Endothelial cell of umbilical vein (primary cell): ENCODE measurements around the gene SMIM14. TPM values are rescaled to one million over a fixed set of nuclear protein-coding genes. Genes with fewer than 3 reads are reported as not detected.

Experiments used
- BruUV-seq: library from RNA; stranded (reverse); fragments of 400-500 nt; replicated peaks from 2 replicates; lab custom pipeline; 2021; lab: Mats Ljungman, UMichigan
- CTCF ChIA-PET: fragments of 300-600, 350-600 bp; sonication (Branson Sonifier 250); formaldehyde crosslinking; loops from one replicate; lab custom pipeline; 2021; ENCODE audit warnings: antibody characterized with exemption, inconsistent platforms; lab: Charles Lee
- POLR2A ChIA-PET: fragments of 300-600, 350-600 bp; sonication (Branson Sonifier 250); formaldehyde crosslinking; loops from one replicate; lab custom pipeline; 2021; ENCODE audit warnings: antibody characterized with exemption, inconsistent platforms; lab: Charles Lee
- DNase-seq: peaks from one replicate; pipeline ENCODE4 v3.0.0-alpha.2; 2011; ENCODE audit warnings: low read depth, low spot score
- FAIRE-seq: peaks from 2 replicates; lab custom pipeline; 2011; peaks lifted over from hg19 to GRCh38; lab: Jason Lieb, UNC
- H2AFZ ChIP-seq: 2 replicates; pipeline ENCODE4 v1.6.0; 2012; ENCODE audit warnings: low read depth, low read length, control low read depth, inconsistent platforms
- H3K27ac ChIP-seq: 2 replicates; pipeline ENCODE4 v1.5.1; 2011; ENCODE audit warnings: low read depth, mild to moderate bottlenecking, control low read depth, low read length, moderate library complexity; ENCODE audit not compliant: insufficient read depth
- H3K27me3 ChIP-seq, 2 experiments: 2 replicates each; pipeline versions ENCODE4 v1.6.0 to v1.6.1; 2011; ENCODE audit warnings: low read length in 2 of 2, mixed read lengths in 1 of 2; ENCODE audit not compliant: control insufficient read depth in 2 of 2, insufficient read depth in 2 of 2
- H3K36me3 ChIP-seq, 2 experiments: 2 replicates in 1 of 2; 3 replicates in 1 of 2; pipeline ENCODE4 v1.5.1; 2011; ENCODE audit warnings: low read length in 2 of 2, mild to moderate bottlenecking in 1 of 2, moderate library complexity in 1 of 2; ENCODE audit not compliant: control insufficient read depth in 2 of 2, insufficient read depth in 2 of 2; ENCODE audit errors: extremely low read depth in 1 of 2
- H3K4me1 ChIP-seq: 3 replicates; pipeline ENCODE4 v1.5.1; 2011; ENCODE audit warnings: mild to moderate bottlenecking, low read length; ENCODE audit not compliant: control insufficient read depth, insufficient read depth; ENCODE audit errors: extremely low read depth
- H3K4me2 ChIP-seq: 2 replicates; pipeline ENCODE4 v1.6.1; 2011; ENCODE audit warnings: low read length, control low read depth, mixed read lengths; ENCODE audit not compliant: insufficient read depth
- H3K4me3 ChIP-seq, 3 experiments: fragments of 200-600 bp in 1 of 3; sonication (generic), shearing (Covaris generic) in 1 of 3; replicated peaks in 1 of 3; 2 replicates each; pipeline ENCODE4 v1.5.1; 2011 to 2016; ENCODE audit warnings: control low read depth in 3 of 3, low read length in 3 of 3, mild to moderate bottlenecking in 2 of 3, inconsistent platforms in 1 of 3, low read depth in 1 of 3, moderate library complexity in 1 of 3; ENCODE audit not compliant: insufficient read depth in 1 of 3
- H3K79me2 ChIP-seq: 2 replicates; pipeline ENCODE4 v1.6.0; 2012; ENCODE audit warnings: low read length, inconsistent platforms; ENCODE audit not compliant: control insufficient read depth, insufficient read depth
- H3K9ac ChIP-seq: replicated peaks from 2 replicates; pipeline ENCODE3; 2011; ENCODE audit warnings: low read length, control low read depth; ENCODE audit not compliant: insufficient read depth; ENCODE audit errors: extremely low read depth
- H3K9me1 ChIP-seq: replicated peaks from 3 replicates; pipeline ENCODE4 v1.6.0; 2011; ENCODE audit warnings: mild to moderate bottlenecking, low read length; ENCODE audit not compliant: control insufficient read depth, insufficient read depth; ENCODE audit errors: extremely low read depth
- H3K9me3 ChIP-seq: replicated peaks from 2 replicates; pipeline ENCODE4 v1.5.1; 2012; ENCODE audit warnings: low read length, inconsistent platforms; ENCODE audit not compliant: control insufficient read depth, insufficient read depth
- H4K20me1 ChIP-seq: replicated peaks from 2 replicates; pipeline ENCODE3; 2011; ENCODE audit warnings: mild to moderate bottlenecking, low read length; ENCODE audit not compliant: control insufficient read depth, insufficient read depth; ENCODE audit errors: extremely low read depth
- EZH2 ChIP-seq: IDR thresholded peaks from 2 replicates; pipeline ENCODE4 v1.6.1; 2012; ENCODE audit warnings: borderline replicate concordance, low read depth, mild to moderate bottlenecking, moderate library complexity, low read length, inconsistent platforms; ENCODE audit not compliant: severe bottlenecking
- FOS ChIP-seq: IDR thresholded peaks from 2 replicates; pipeline ENCODE4 v1.6.1; 2011; ENCODE audit warnings: mild to moderate bottlenecking, low read length, moderate library complexity, borderline replicate concordance; ENCODE audit not compliant: insufficient read depth
- GATA2 ChIP-seq: IDR thresholded peaks from 2 replicates; pipeline ENCODE4 v1.7.0; 2011; ENCODE audit warnings: low read depth, mild to moderate bottlenecking, moderate library complexity, mixed read lengths, low read length; ENCODE audit not compliant: insufficient read length, insufficient read depth
- JUN ChIP-seq: IDR thresholded peaks from 2 replicates; pipeline ENCODE4 v1.6.1; 2011; ENCODE audit warnings: borderline replicate concordance, low read depth; ENCODE audit not compliant: insufficient read length, insufficient read depth
- MYC ChIP-seq: IDR thresholded peaks from one replicate; pipeline ENCODE4 v1.6.1; 2011; ENCODE audit warnings: mild to moderate bottlenecking, low read depth, low read length
- POLR2A ChIP-seq: IDR thresholded peaks from 2 replicates; pipeline ENCODE4 v1.6.1; 2012; ENCODE audit warnings: low read depth, mild to moderate bottlenecking, control low read depth, low read length
- POLR2AphosphoS5 ChIP-seq: IDR thresholded peaks from 2 replicates; pipeline ENCODE4 v1.6.1; 2012; ENCODE audit warnings: low read depth, mild to moderate bottlenecking, control low read depth, low read length, moderate library complexity; ENCODE audit not compliant: insufficient read depth
- dilution Hi-C: fragments of 300-500 bp; cut with MboI; formaldehyde crosslinking; loops from one replicate; pipeline ENCODE4 v1.15.0; 2019; ENCODE audit warnings: low sequenced_read_pairs; ENCODE audit not compliant: extremely low pct_ligation_motif_present
- intact Hi-C: fragments of 100-400 bp; cut with micrococcal nuclease; formaldehyde crosslinking; loops from one replicate; pipeline ENCODE4 v1.10.0; 2022
- polyA plus RNA-seq, 4 experiments: library from polyadenylated mRNA; depleted of rRNA in 3 of 4; stranded (reverse) in 3 of 4; unstranded in 1 of 4; fragments of >200 nt; gene quantifications; 2 replicates each; pipeline versions ENCODE4 v1.2.1 to v1.2.3, GENCODE V29; 2011 to 2012; ENCODE audit warnings: missing spikeins in 1 of 4
- total RNA-seq: library from RNA; stranded (reverse); gene quantifications from 2 replicates; pipeline ENCODE4 v1.2.3, GENCODE V29; 2021
- TF ChIP-seq, protein P1 (sequence below): IDR thresholded peaks from 2 replicates; pipeline ENCODE4 v1.6.1; 2011; ENCODE audit not compliant: insufficient read depth, insufficient read length

SMIM14 gene
- total and polyA plus RNA-seq, 2 donors (not counting 3 experiments of a cell fraction or from before 2014, with no cell fraction given), result 12.3 to 15.4 TPM

DNA sequence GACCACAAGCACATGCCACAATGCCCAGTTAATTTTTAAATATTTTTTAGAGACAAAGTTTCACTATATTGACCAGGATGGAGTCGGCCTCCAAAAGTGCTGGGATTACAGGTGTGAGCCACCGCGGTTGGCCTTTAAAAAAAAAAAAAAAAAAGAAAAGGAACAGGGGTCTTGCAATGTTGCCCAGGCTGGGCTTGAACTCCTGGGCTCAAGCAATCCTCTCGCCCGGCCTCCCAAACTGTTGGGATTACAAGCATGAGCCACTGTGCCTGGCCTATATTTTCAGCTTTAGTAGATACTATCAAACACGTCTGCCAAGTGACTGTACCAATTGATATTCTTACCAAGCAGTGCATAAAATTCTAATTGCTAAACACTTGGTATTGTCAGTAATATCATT is 120.2 kb downstream of the SMIM14 start:
- Histone ChIP-seq H2AFZ (no peak overlapping the region), H3K4me3 (no peak overlapping the region), H3K79me2 (peaks cover 42% of the 10 kb centered on the region), H3K27ac (no peak overlapping the region), H3K27me3 (no peaks in the 10 kb centered on the region), H4K20me1 (no peaks in the 10 kb centered on the region), H3K9me3 (no peaks in the 10 kb centered on the region), H3K9me1 (no peaks in the 10 kb centered on the region), H3K9ac (no peak overlapping the region), H3K36me3 (peaks cover 0 to 2% of the 10 kb centered on the region in 2 experiments), H3K4me2 (no peak overlapping the region), H3K4me1 (peaks cover 11% of the 10 kb centered on the region)
- dilution Hi-C loops (no loop called here), intact Hi-C loops (no loop called here)
- CTCF ChIA-PET, result interaction anchor here (1.0 kb wide), 1 partner anchor 49 kb away, joined by 3 read pairs; no protein-coding TSS in a partner anchor
- DNase-seq (no peak), FAIRE-seq (no peak)
- TF ChIP-seq MYC (no peak), POLR2AphosphoS5 (no peak), JUN (no peak), POLR2A (no peak), FOS (no peak), EZH2 (no peak), GATA2 (no peak)
- TF ChIP-seq, protein P1, sequence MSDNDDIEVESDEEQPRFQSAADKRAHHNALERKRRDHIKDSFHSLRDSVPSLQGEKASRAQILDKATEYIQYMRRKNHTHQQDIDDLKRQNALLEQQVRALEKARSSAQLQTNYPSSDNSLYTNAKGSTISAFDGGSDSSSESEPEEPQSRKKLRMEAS, result no peak
- no TSS peak for BruUV-seq
- POLR2A ChIA-PET, result interaction anchor here (0.7 kb wide), 1 partner anchor 35 kb away, joined by 4 read pairs; no protein-coding TSS in a partner anchor
